Activated T-cell treated with anti-CD3 and anti-CD28 coated beads, Interleukin-2, amount 50 U/mL, for 24 hours (primary cell): ENCODE results near the gene NDUFB10.

Experiments
- DNase-seq: peaks from one replicate; pipeline ENCODE4 v3.0.0-alpha.2; 2020
- H3K27ac Mint-ChIP-seq: 2 replicates; pipeline ENCODE4 v1.8.0; 2020; ENCODE audit warnings: mild to moderate bottlenecking, mixed read lengths
- H3K27me3 Mint-ChIP-seq: 2 replicates; pipeline ENCODE4 v1.8.0; 2020; ENCODE audit warnings: mixed read lengths
- H3K36me3 Mint-ChIP-seq: 2 replicates; pipeline ENCODE4 v1.8.0; 2020; ENCODE audit warnings: low read depth, mixed read lengths
- H3K4me1 Mint-ChIP-seq: 2 replicates; pipeline ENCODE4 v1.8.0; 2020; ENCODE audit warnings: low read depth, mixed read lengths
- H3K4me3 Mint-ChIP-seq: 2 replicates; pipeline ENCODE4 v1.8.0; 2020; ENCODE audit warnings: mild to moderate bottlenecking, moderate library complexity, mixed read lengths
- H3K9me3 Mint-ChIP-seq: 2 replicates; pipeline ENCODE4 v1.8.0; 2020; ENCODE audit warnings: mixed read lengths

Gene NDUFB10

DNA sequence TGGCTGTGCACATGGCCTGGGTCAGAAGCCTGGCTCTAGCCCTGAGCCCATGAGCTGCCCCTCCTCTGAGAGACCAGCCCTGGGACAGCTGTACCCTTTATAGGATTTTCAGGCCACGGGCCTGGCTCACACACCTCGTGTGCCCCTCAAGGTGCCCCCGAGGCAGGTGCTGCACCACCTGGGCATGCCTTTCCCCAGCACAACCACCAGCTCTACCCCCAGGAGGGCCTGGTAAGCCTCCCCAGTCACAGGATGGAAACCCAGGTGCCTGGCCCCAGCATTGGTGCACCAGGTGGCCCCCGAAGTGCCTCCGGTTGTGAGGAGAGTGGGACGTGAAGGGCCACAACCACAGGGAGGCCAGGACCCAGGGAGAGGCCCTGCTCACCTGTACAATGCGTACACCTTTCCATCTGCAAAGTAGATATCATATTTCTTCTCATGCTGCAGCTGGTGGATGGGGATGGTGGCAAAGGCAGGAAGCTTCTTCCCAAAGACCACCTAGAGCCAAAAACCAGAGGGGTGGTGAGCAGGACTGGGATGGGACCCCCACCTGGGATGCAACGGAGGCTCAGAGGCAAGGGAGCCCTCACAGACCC lies 44.0 kb downstream of the NDUFB10 start:
- H3K4me1 Mint-ChIP-seq = peaks cover 42% of the 10 kb centered on the region
- H3K27ac Mint-ChIP-seq = no peak overlapping the region
- H3K9me3 Mint-ChIP-seq = no peaks in the 10 kb centered on the region
- peaks cover 86% of the 10 kb centered on the region for H3K36me3 Mint-ChIP-seq
- no peaks in the 10 kb centered on the region for H3K27me3 Mint-ChIP-seq
- H3K4me3 Mint-ChIP-seq = no peak overlapping the region
- no peak for DNase-seq

DNA sequence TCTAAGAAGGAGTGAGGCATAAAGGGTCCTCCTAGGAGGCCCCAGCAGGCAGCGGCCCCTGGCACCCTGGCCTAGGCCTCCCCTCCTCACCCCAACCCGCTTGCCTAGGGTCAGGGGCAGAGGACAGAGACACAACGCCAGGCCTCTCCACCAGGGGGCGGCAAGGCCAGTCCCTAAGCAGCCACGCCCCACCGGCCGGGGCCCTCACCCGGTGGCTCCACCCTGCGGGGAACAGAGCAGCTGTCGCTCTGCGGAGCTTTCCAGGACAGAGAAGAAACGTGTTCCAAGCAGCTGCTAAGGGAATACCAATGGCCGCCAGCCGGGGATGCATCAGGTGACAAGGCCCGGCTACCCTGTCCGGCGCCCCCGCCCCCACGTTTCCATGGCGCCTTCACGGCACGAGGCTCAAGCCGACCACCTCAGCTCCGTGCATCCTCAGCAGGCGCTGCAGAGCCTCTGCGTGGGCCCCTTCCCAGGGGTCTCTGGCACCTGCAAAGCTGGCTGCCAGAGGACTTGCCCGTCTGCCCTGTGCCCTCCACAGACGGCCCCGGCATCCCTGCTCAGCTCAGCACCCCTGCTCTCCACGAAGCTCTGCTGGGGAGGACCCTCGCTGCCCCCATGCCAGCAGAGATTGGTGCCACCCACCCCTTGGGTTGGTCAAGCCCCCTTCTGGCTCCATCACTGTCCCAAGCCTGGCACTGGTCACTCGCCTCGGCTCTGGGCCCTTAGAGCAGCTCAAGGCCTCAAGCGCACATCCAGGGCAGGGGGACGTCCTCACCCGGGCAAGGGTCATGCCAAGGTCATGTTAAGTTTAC lies 44.7 kb downstream of the NDUFB10 start:
- Mint-ChIP-seq H3K27ac (peak overlapping the region; percentile 26), H3K4me3 (no peak overlapping the region), H3K4me1 (peaks cover 47% of the 10 kb centered on the region), H3K27me3 (no peaks in the 10 kb centered on the region), H3K9me3 (no peaks in the 10 kb centered on the region), H3K36me3 (peaks cover 86% of the 10 kb centered on the region)
- peak; percentile 91 for DNase-seq

DNA sequence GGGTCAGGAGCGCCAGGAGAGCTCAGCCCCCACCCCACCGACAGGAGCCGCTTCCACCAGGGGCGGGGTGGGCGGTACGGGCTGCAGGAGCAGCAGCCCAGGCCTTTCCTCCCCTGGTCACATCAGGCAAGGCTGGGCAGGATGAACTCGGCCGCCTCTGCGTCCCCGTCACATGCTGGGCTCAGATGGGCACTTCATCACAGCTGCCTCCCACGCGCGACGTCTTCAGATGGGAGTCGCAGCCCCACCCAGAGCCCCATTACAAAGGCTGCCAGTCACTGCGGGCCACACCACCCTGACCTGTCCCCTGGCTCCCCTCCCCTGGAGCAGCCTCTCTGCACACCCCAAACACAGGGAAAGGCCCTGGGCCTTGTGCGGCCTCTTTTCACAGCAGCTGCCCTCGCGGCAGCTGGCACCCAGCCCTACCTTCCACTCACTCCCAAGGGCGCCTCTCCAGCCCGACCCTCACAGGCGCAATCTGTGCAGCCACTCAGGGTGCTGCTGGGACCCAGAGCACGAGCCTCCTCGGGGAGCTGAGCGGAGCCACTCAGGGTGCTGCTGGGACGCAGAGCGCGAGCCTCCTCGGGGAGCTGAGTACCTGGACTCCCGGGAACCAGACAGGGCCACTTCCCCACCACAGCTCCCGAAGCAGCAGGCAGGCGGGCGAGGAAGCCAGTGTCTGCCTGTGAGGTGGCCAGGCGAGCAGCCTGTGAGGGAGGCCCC lies 45.6 kb downstream of the NDUFB10 start:
- Mint-ChIP-seq H3K36me3 (peaks cover 81% of the 10 kb centered on the region), H3K4me3 (no peak overlapping the region), H3K9me3 (no peaks in the 10 kb centered on the region)

DNA sequence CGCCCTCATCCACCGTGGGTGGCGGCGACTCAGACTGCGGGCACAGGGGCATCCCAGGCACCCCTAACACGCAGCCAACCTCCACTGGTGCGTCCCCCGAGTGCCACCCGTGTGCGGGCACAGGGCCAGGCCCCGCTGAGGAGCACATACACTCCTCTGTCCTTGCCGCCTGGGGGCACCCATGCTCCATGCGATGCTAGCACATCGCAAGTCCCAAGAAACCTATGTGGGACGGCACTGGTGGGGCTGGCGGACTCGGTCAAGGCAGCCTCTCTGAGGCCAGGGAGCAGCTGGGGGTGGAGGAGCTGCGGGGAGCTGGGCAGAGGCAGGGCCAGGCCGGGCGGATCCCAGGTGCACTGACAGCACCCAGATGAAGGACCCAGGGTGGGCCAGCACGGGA lies 46.3 kb downstream of the NDUFB10 start:
- no peaks in the 10 kb centered on the region for H3K27me3 Mint-ChIP-seq
- peak overlapping the region; percentile 44 for H3K27ac Mint-ChIP-seq
- H3K4me1 Mint-ChIP-seq = peaks cover 52% of the 10 kb centered on the region

More for the DNA sequence above, 45.6 kb downstream of the NDUFB10 start:
- Mint-ChIP-seq H3K4me1 (peaks cover 47% of the 10 kb centered on the region), H3K27ac (no peak overlapping the region), H3K27me3 (no peaks in the 10 kb centered on the region)
- no peak for DNase-seq

DNA sequence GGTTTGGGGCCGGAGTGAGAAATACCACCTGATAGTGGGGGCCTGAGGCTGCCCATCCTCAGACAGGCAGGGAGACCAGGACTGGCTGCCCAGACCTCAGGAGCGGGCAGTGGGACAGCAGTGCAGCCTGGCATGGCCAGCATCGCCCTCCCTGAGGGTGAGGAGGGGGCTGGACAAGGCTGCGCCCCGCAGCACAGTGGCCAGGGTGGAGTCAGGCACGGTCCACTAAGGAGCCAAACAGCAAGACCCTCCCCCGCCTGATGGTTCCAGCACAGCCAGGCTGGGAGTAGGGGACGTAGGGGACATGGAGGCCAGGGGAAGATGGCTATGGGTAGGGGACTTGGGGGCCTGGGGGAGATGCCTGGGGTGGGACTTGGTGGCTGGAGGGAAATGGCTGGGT lies 47.0 kb downstream of the NDUFB10 start:
- H3K4me3 Mint-ChIP-seq = peak overlapping the region; percentile 54
- H3K36me3 Mint-ChIP-seq = peaks cover 73% of the 10 kb centered on the region
- H3K9me3 Mint-ChIP-seq = no peaks in the 10 kb centered on the region
- peaks cover 52% of the 10 kb centered on the region for H3K4me1 Mint-ChIP-seq
- H3K27me3 Mint-ChIP-seq = no peaks in the 10 kb centered on the region
- peak overlapping the region; percentile 81 for H3K27ac Mint-ChIP-seq
- no peak for DNase-seq

More for the DNA sequence above, 46.3 kb downstream of the NDUFB10 start:
- Mint-ChIP-seq H3K4me3 (peak overlapping the region; percentile 54), H3K9me3 (no peaks in the 10 kb centered on the region), H3K36me3 (peaks cover 80% of the 10 kb centered on the region)
- no peak for DNase-seq

DNA sequence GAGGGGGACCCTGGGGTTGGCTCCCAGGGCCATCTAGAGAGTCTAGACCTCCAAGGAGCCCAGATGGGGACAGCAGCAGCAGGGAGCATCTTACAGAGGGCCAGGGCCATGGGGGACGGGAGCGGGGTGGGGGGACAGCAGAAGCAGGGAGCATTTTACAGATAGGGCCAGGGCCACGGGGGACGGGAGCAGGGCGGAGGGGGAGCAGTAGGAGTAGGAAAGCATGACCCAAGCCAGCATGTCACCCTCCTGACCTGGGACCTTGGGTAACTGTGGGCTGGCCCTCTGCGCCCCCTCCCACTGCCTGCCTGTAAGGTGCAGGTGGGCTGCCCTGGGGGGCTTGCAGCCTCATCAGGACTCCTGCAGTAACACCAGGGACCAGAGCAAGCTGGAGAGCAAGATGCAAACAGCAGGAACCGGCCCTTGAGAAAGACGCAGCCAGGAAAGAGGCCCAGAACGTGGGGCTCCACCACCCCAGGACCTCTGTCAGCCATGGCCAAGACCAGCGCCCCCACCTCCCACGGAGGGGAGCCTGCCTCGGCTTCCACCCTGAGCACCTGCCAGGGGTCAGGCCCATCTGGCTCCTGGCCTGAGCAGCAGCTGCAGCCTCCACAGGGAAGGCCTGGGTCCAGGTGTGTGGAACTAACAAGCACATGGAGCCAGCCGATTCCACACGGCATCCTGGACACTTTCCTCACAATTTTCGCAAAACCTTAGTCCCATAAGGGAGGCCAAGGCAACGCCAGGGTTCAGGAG lies 47.9 kb downstream of the NDUFB10 start:
- peak overlapping the region; percentile 93 for H3K27ac Mint-ChIP-seq
- no peak for DNase-seq
- H3K4me1 Mint-ChIP-seq = peaks cover 54% of the 10 kb centered on the region
- H3K36me3 Mint-ChIP-seq = peaks cover 65% of the 10 kb centered on the region
- no peaks in the 10 kb centered on the region for H3K9me3 Mint-ChIP-seq
- peak overlapping the region; percentile 90 for H3K4me3 Mint-ChIP-seq
- H3K27me3 Mint-ChIP-seq = no peaks in the 10 kb centered on the region

DNA sequence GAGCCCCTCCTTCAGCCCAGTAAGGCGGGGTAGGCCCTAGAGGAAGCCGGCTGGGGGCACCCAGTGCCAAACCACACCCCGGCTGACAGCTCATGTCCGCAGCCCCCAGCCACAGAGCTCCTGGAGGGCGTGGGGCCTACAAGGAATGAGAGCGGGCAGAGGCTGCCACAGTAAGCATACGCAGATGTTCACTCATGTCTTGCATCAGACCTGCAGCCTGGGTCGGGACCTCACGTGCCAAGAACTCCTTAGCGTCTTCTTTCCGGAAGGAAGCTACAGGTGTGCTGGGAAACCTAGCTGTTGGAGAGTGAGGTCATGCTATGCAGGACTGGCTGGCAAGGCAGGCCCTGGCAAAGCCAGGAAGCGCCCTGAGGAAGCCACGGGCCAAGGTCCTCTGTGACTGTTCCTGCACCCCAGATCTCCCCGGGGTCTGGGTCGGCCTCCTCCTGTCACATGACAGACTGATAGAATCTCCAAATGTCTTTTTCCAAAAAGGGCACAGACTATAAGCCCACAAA lies 48.7 kb downstream of the NDUFB10 start:
- peaks cover 54% of the 10 kb centered on the region for H3K4me1 Mint-ChIP-seq
- no peak for DNase-seq

DNA sequence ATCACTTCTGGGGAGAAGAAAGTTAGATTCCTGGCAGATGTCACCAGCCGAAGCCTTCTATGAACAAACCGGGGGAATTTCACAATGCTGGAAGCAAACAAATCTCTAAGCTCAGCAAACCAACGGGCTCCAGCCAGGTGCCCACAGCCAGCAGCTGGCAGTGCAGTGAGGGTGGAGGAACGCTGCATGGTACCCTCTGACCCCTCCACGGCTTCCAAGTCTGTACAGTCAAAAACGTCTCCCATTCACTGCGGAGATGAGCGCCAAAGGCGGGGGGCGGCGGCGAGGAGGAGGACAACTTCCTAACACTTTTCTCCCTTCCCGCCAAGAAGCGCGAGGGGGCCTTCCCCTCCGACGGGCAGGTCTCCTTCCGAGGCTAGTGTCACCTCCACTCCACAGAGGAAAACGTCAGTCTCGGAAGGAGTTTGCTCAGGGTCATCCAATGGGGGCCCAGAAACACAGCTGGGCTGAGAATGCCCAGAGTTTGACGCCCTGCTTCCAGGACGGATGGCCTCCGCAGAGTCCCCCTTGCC lies 49.4 kb downstream of the NDUFB10 start:
- Mint-ChIP-seq H3K9me3 (no peaks in the 10 kb centered on the region), H3K27me3 (no peaks in the 10 kb centered on the region), H3K4me3 (peak overlapping the region; percentile 90), H3K4me1 (peaks cover 54% of the 10 kb centered on the region), H3K27ac (peak overlapping the region; percentile 93), H3K36me3 (peaks cover 55% of the 10 kb centered on the region)
- DNase-seq = peak; percentile 62

More for the DNA sequence above, 48.7 kb downstream of the NDUFB10 start:
- peak overlapping the region; percentile 90 for H3K4me3 Mint-ChIP-seq
- peaks cover 60% of the 10 kb centered on the region for H3K36me3 Mint-ChIP-seq
- H3K27me3 Mint-ChIP-seq = no peaks in the 10 kb centered on the region
- peak overlapping the region; percentile 93 for H3K27ac Mint-ChIP-seq
- H3K9me3 Mint-ChIP-seq = no peaks in the 10 kb centered on the region

DNA sequence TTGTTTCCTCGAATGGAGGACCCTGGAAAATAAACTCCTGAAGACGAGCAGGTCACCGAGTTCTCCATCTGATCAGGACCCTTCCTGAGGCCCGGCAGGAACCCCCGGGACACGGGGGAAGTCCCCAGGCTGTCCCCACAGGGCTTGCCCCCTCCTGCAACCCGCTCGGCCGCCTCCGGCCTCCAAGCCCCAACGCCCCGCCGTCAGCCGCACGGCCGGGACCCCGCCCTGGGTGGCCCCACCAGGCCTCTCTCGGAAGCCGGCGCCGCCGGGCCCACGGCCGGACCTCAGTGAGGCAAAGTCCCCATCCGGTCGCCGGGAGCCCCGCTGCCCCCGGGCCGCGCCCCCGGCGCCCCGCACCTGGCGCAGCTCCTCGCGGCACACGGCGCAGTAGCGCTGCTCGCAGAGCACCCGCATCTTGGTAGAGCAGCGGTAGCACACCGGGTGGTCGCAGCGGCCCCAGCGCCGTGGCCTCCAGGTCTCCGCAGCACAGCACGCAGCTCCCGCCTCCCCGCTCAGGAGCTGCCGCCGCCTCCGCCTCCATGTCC lies 49.9 kb downstream of the NDUFB10 start:
- Mint-ChIP-seq H3K27me3 (no peaks in the 10 kb centered on the region), H3K9me3 (no peaks in the 10 kb centered on the region), H3K27ac (peak overlapping the region; percentile 93), H3K4me3 (peak overlapping the region; percentile 90), H3K36me3 (peaks cover 54% of the 10 kb centered on the region), H3K4me1 (peaks cover 50% of the 10 kb centered on the region)
- DNase-seq = peak; percentile 60

DNA sequence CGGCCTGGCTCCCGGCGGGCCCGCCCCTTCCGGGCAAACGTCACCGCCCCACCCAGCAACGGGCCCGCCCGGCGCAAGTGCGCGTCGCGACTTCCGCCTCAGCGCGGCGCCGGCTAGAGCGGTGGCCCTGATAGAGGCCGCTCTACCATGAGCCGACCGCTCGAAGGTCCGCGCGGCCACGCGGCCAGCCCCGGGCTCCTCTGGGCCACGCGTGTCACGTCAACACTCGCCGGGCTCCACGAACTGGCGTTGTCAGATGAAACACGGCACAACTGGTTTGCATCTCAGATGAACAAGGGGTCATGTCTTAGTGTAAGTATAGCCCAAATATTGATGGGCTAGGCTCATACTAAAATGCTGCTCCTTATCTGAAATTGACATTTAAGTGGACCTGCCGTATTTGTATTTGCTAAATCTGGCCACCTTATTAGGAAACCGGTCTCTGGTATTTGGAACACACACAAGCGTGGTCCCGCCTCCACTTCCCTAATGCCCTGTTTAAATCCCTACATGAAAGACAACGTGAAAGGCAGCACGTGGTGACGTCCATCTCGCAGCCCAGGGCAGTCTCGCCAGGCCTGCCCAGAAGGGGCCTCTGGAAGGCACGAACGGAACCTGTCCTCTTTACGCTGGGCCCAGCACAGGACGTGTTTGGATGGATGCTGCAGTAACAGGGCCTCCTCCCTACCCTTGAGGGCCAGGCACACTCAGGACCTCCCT lies 50.6 kb downstream of the NDUFB10 start, which contains the start of gene ZNF598:
Gene ZNF598, minus strand, starts transcription at position 31 of the 720 bp plus-strand sequence.
- peak within 1 kb of the TSS; percentile 94 for H3K27ac Mint-ChIP-seq
- H3K27me3 Mint-ChIP-seq = no peaks in the 10 kb centered on the region
- peak within 1 kb of the TSS; percentile 91 for H3K4me3 Mint-ChIP-seq

More for the DNA sequence above, 50.6 kb downstream of the NDUFB10 start, which contains the start of gene ZNF598:
- DNase-seq = peak; percentile 87
- Mint-ChIP-seq H3K36me3 (peaks cover 48% of the 10 kb centered on the region), H3K9me3 (no peaks in the 10 kb centered on the region), H3K4me1 (peaks cover 44% of the 10 kb centered on the region)
